Pons (tissue), 1 donor: ENCODE results near the gene TMEM184B.
"Not testable (repeated sequence)": the region's sequence is repeated elsewhere in the genome, so short reads cannot be mapped to it uniquely, and the experiment has no call there.

Experiments used
- DNase-seq: peaks from one replicate; pipeline ENCODE4 v3.0.0-alpha.2; 2016; ENCODE audit warnings: low spot score

TMEM184B gene

DNA sequence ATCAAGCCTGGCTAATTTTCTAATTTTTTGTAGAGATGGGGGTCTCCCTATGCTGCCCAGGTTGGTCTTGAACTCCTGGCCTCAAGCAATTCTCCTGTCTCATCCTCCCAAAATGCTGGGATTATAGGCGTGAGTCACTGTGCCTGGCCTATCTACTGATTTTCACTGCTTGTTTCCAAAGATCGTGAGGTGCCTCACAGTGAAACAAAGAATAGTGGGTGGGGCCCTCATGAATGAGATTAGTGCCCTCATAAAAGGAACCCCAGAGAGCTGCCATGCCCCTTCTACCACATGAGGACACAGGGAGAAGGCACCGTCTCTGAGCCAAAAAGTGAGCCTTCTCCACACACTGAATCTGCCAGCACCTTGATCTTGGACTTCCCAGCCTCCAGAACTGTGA lies 23.5 kb downstream of the TMEM184B start:
- no peak for DNase-seq

DNA sequence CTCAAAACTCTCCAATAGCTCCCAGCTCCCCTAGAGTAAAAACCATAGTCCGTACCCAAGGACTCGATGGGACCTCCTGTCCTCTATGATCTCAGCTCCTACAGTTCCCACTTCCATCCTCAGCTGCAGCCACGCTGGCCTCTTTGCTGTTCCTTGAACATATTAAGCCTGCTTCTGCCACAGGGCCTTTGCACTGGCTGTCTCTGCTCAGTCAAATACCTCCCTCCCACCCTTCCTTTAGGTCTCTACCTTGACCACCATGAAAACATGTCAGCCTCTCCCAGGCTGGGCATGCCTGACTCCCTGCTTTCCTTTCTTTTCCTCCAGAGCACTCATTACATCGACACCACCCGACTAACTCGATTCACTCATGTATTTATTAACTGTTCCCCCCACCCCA lies 24.5 kb downstream of the TMEM184B start:
- no peak for DNase-seq

DNA sequence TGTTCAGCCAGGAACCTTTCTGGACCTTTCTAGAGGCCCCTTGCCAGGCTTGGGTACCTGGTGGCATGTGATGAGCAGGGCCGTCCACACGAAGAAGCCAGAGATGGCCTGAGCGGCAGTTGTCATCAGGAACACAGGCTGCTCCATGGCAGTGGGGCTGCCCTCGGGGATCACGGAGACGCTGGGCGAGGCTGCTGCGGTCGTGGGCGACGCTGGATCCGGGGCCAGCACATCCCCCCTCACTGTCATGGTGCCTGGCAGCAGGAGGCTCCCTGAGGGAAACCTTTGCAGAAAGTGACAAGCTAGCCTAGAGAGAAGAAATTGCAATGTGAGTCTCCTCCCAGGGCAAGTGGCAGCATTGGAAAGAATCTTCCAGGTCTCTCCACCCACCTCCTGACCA lies 25.1 kb downstream of the TMEM184B start:
- no peak for DNase-seq

DNA sequence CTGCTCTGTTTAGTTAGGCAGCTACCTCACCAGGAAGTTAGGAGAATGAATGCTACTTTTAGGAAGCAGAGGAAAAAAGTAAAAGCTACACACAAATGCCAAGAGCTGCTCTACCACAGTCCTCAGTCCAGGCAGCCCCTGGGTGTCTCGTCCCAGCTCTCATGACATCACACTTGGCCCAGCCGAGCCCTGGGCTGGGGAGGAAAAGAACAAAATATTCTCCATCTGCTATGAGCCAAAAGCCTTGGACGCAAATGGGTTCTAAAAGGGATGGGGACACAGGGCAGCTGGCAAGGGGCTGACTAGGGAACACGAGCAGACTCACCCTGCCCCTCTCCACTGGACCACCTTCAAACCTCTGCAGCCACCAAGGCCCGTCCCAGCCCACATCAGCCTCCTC lies 26.1 kb downstream of the TMEM184B start:
- peak; percentile 77 for DNase-seq

DNA sequence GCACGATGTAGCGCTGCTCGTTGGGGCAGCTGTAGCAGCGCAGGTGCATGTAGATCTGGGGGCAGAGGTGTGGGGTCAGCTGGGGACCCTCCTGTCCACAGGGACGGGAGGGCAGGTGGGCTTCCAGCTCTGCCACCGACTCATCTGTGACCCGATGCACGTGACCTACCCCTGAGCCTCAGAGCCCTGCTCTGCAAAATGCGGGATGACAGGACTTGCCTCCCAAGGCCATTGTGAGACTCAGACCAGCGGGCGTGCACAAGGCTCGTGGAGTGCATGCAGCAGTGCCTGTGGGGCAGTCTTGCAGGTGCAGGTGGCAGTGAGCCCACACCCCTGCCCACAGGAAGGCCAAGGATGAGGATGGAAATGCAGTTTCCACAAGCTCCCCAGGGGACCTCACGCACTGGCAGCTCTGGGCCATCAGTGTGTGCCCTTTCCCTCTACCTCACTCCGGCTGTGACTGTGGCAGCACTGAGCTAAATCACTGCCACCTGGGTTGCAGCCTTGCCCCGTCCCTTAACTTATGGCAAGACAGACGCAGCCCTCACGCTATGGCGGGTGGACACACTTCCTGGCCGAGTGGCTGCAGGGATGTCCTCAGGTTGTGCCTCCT lies 26.7 kb downstream of the TMEM184B start:
- no peak for DNase-seq

DNA sequence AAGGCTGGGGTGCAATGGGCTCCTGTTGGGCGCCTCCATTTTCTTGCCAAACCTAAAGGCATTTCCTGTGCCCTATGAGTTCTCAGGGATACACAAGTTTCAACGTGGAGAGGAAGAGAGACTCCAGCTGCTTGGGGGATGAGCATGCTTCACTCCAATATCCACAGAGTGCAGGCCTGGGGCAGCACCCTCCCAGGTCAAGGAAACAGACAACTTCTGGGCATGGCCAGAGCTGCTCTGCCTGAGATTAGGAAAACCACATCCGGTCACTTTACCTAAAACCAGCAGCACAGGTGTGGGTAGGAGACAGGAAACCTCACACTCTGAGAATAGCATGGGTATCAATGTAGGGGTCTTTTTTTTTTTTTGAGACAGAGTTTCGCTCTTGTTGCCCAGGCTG lies 28.7 kb downstream of the TMEM184B start:
- no peak for DNase-seq

DNA sequence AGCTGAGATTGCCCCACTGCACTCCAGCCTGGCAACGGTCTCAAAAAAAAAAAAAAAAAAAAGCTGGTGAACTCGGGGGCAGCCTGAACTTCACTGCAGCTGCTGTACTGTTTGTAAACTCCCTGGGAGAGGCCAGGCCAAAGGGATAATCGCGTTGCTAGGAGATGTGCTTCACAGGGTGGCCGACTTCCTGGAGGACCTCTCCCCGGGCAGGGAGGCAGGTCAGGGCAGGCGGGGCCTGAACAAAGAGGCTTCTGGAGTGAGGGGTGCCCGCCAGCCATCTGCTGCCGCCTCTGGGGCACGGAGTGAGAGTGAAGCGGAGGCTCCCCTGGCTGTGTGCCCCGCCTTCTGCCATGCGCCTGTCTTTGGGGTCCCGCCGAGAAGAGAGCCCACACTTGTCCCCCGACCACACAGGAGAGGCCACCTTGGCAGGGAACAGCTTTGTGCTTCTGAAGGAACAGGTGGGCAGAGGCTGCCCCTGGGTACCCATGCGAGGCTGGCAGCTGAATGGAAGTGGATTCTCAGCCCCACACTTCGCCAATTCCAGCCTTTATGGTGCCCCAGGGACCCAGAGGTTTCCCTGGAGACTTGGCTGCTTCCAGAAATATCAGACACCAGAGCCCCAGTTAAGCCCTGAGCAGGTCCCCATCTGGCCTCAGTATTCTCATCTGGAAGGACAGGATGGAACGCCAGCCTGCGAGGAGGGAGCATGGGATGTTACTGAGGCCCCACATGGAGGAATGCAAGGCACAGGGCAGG lies 29.6 kb downstream of the TMEM184B start:
- peak; percentile 44 for DNase-seq

DNA sequence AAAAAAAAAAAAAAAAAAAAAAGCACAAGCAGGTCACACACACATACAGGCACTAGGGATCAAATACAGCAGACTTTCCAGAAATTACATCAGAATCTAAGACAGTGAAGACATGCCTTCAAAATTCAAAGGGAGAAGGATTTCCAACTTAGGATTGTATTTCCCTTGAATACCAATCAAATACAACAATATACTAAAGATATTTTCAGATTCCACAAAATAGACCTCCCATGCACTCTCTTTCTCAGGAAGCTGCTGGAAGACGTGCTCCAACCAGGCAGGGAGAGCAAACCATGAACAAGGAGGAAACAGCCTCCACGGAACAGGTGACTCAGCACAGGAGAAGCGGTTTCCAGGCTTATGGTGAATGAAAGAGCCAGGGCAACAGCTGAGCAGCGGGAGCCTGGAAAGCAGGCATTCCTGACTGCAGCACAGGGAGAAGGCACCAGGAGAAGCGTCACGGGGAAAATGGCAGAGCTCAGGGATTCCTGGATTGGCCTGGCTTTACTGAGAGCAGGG lies 32.0 kb downstream of the TMEM184B start:
- DNase-seq = peak; percentile 59

DNA sequence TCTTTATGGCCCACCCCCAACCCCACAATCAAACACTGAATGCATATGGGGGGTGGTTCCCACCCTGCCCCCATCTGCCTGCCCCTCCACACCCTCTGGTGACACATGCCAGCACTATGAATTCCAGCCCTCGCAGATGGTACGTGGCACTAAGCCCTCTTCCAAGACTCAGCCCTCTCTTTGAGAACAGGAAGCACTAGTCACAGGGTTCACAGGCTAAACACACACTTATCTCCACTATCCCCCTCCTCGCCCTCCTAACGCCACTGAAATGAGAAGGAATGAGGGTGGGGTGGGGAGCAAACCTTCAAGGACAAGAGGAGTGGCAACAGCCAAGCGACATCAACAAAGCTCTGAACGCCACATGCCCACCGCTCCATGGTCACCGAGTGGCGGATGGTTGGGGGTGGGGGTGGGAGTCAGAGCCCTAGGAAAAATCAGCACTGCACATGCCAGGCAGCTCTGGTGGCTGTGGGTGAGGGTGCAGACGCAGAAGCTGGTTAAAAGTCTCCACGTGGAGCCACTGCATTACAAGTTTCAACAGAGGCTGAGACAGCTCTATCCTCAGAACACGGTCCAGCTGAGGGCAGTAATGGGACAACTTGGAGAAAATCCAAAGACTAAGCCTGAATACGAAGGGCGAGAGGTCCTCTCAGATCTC lies 33.6 kb downstream of the TMEM184B start:
- DNase-seq = peak; percentile 95

DNA sequence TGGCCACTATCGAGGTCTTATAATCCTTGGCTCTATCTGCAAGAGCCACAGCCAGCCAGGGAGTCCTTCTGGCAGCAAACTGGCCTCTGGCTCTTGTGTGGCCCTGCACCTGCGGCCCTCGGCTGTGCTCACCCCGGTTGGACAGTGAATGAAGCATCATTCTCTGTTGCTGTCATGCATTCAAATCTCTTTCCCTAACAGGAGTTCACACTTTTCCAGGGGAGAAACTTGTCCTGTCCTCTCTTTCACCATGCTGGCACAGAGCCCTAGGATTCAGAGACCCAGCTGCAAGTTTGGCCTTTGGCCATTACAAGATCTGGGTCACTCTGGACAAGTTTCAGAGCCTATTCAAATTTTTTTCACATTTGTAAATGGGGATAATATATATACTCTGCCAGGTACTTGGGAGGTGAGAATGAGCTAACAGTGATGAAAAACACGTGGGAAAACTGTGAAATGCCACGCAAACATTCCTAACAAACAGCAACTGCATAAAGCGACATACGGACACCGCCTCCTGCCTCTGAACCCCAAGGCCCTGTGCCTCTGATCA lies 34.2 kb downstream of the TMEM184B start:
- peak; percentile 69 for DNase-seq

DNA sequence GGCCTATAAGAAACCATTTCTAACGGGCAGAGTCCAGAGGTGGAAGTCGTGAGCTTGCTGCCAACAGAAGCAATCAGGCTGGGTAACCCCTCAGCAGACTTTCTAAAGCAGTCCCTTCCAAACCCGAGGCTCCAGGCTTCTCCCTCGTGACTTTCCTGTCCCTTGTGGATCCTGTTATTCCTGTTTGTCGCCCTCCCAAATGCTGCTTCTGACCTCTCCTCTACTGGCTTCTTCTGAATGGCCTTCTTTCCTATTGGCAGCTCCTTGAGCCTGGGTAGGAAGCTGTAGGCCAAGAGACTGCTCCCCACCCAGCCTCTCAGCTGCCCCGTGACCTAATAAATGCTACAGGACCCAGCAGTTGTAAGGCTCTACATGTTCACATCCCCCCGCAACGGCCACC lies 36.0 kb downstream of the TMEM184B start:
- DNase-seq = no peak

DNA sequence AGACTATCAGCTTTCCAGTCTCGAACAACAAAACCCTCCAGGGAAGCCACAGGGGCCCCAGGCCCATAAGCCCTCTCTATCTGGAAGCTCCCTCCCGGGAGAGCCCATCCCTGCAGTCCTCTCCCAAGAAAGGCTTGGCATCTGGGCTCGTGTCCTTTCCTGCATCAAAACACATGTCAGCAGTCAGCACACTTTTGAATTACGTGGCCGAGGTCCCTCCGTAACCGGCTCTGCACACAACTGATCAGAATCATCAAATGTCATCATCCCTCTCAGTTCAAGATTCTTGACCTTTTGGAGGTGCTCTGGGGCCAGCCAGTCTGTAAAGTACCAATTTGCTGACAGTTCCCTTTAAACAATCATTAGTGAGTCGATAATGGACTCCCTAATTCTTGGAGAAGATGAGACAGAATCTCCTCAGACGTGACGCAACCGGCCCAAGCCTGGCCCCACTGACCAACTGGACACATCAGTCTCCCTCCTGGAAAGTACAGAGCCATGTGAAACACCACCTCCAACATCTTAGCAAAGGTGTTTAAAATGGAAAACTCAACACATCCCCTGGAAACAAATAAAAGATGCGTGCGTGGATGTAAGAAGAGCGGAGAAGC lies 37.5 kb downstream of the TMEM184B start:
- DNase-seq = no peak

DNA sequence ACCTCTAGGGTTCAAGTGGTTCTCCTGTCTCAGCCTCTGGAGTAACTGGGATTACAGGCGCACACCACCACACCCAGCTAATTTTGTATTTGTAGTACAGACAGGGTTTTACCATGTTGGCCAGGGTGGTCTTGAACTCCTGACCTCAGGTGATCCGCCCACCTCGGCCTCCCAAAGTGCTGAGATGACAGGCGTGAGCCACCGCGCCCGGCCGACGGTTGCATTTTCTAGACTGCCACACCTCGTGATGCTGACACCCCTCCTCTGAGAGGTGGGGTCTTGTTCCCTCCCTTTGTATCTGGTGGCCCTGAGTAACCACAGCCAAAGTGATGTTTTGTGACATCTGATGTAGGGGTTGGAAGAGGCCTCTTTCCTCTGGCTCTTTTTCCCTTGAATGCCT lies 39.0 kb downstream of the TMEM184B start:
- DNase-seq = not testable (repeated sequence)

DNA sequence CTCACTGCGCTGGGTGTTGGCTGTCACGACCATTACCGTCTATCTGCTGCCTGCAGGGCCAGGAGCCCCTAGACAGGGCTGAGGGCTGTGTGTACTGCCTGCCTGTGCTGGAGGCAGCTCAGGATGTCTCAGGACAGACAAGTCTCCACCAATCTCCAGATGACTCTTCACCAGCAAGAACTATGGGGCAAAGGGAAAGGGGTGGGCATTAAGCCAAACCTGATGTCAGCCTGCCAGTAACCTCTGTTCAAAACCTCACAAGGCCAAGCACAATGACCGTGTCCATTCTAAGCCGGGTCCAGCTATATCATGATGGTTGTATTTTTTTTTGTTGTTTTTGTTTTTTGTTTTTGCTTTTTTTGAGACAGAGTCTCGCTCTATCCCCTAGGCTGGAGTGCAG lies 39.4 kb downstream of the TMEM184B start:
- no peak for DNase-seq

DNA sequence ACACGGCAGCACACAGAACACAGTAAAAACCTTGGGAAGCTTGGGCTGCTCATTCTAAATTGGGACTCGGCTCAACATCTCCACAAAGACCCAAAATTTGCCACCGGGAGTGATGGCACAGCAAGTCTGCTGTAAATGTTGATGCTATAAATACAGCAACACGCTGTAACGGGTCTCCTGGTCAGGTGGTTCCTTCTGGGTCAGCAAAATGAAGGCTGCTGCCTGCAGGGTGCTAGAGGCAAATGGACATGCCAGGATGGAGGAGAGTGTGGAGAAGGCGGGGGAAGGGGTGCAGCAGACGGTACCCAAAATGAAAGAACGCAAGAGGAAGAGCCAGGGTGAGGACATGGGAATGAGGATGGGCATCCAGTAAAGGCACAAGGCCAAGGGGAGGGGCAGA lies 40.6 kb downstream of the TMEM184B start:
- no peak for DNase-seq

DNA sequence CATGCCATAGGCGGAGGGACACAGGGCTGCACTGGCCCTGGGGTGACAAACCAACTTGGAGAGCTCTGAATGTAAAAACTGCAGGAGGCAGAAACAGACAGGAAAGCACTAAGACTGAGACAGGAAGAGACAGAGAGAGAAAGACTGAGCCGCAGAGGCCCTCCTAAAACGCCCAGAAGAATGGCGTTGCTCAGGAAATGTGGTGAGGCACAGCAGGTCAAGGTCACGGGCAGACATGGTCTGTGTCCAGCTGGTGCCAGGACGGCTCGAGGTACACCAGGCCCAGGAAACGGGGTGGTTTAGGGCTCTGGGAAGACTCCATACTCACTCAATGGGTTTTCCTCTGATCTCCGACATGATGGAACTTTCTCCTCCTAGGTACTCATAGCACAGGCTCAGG lies 41.9 kb downstream of the TMEM184B start:
- no peak for DNase-seq

DNA sequence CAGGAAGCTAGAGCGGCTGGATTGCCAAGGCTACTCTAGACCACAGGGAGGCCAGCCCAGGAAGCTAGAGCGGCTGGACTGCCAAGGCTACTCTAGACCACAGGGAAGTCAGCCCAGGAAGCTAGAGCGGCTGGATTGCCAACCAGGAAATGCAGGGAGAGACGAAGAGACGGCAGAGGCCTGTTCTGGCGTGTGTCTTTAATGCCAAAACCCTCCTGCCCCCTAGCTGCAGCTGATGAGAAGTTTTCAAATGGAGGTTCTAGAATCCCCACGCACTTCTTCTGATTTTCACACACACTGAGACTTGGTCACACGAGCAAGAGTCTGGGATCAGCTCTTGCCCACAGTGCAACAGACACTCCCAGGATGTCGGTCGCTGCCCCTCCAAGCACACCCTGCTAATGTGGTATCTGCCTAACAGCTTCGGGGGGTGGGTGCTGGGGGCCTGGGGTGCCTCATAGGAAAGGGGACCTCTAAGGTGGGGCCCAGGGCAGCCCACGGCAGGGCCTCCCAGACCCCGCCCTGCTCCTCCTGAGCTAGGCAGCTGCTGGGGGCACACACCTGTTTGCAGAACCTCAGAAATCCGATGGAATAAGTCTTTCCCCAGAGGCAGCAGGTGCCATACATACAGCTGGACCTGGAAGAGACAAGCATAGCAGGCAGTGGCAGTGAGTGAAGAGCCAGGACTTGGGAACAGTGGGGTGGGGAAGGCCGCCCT lies 42.5 kb downstream of the TMEM184B start:
- DNase-seq = peak; percentile 69

DNA sequence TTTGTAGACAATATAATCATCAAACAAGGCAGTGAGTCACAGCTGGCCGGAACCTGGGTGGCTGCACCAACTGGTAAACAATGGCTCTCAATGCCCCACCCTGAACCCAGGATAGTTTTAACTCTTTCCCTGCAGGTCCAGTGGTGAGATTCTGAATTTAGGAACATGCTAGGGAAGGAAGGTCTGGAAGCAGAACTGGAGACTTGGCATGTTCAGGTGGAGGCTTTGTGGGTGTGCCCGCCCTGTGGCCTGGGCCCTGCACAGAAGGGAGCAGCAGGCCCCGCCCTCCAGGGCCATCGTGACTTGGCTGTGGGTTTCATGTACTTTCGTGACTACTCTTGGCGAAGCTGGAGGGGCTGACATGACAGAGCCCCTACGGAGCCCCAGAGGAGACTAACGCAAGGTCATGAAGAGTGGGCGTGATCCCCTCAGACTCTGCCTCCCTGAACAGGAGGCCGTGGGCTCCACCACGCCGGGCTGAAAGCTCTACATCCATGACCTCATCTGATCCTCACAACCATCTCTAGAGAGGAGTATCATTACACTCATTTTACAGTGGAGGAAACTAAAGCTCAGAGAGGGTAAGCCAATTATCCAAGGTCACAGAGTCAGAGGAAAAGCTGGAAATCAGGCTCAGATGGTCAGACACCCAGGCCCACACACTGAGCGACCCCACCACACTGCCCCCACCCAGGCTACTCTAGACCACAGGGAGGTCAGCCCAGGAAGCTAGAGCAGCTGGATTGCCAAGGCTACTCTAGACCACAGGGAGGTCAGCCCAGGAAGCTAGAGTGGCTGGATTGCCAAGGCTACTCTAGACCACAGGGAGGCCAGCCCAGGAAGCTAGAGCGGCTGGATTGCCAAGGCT lies 43.7 kb downstream of the TMEM184B start:
- DNase-seq = no peak

DNA sequence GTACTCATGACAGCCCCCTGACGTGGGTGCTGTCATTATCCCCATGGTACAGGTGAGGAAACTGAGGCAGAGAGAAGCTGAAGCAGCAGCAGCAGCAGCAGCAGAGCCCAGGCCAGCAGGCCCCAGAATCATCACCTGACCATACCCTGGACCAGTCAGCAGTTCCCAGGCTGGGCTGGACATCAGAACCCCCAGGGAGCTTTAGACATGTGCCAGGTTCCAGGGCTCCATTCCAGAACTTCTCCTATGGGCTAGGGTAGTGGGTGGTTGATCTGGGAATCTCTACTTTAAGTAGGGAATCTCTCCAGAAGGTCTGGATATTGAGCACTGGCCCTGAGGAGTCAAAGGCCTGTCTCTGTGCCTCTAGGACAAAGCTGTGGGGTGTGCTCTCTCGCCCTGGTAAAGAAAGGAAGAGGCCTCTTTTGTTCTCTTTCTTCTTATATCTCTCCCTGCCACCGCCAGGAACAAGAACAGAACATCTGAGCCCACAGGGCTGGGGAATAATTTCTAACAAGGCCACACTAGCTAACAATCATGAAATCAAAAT lies 44.4 kb downstream of the TMEM184B start:
- peak; percentile 58 for DNase-seq

DNA sequence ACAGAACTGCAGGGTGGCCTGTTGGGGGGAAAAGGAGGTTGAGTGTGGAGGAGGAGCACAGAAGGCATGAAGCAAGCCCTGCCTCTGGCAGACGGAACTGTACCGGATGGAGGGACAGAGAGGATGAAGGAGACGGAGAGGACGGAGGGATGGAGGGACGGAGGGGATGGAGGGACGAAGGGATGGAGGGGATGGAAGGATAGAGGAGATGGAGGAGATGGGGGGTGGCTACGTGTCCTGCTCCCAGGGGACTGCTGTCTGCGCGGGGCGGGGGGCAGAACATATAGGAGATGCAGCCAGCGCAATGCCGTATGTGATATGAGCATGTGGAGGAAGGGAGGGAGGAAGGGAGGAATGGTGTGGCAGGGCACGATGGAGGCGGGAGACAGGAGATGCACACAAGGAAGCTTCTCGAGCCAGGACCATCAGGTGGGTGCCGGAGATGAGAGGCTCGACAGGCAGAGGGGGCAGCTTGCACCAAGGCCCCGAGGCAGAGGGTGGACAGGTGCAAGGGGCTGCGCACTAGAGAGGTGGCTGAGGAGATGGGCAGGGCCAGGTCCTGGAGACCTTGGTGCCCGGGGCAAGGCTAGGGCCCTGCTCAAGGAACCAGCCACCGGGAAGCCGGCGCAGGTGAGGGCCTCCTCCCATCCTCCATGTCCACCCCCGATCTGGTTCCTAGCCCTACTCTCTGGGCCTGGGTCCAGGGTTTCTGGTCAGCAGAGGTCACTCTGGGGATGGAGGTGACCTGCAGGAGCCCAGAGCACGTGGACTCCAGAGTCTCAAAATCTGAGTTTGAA lies 45.8 kb downstream of the TMEM184B start:
- no peak for DNase-seq
